Medulla oblongata (tissue), 1 donor: Measurements from ENCODE around the gene CMC1.
"Not testable (repeated sequence)": the region's sequence is repeated elsewhere in the genome, so short reads cannot be mapped to it uniquely, and the experiment has no call there.

Source experiments
- DNase-seq: peaks from one replicate; pipeline ENCODE4 v3.0.0-alpha.2; 2015; ENCODE audit errors: extremely low spot score

The CMC1 gene

DNA sequence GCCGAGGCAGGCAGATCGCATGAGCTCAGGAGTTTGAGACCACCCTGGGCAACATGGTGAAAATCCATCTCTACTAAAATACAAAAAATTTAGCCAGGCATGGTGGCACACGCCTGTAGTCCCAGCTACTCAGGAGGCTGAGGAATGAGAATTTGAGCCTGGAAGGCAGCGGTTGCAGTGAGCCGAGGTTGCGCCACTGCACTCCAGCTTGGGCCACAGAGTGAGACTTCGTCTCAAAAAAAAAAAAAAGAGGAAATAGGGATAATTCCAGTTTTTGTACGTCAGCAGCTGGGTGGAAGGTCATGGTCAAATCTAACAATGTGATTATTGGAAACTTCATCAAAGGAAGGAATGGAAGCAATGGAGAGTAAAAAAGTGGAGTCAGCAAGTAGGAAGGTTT, 3.1 kb downstream of the CMC1 start:
- no peak for DNase-seq

DNA sequence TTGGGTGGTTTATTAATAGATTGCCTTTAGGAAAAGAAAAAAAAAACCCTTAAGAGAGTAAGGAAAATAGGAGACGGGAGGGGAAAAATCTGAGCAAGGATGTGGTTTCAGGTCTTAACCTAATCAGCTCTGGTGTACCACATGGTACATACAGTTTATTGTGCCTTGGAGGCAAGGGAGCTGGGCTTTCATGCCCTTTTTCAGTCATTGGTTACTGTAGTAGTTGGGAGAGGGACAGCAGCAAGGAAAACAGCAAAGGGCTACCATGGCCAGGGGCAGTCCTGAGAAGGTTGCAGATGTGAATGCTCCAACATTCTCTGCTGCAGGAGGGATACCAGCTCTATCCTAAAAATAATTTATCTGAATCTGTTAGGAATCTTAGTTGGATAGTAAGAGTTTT, 5.9 kb downstream of the CMC1 start:
- DNase-seq: no peak

DNA sequence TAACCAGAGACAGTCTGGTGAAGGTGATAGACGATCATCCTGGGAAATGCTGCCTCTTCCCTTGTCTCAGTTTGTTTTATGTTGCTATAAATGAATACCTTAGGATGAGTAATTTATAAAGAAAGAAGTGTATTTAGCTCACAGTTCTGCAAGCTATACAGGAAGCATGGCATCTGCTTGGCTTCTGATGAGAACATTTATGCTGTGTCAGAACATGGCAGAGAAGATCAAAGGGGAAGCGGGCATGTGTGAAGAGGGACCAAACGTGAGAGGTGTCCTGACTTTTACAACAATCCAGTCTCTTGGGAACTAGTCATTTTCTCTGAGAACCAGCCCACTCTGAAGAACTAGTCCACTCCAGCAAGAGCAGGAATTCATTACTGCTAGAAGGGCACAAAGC, 9.6 kb downstream of the CMC1 start:
- DNase-seq: no peak

DNA sequence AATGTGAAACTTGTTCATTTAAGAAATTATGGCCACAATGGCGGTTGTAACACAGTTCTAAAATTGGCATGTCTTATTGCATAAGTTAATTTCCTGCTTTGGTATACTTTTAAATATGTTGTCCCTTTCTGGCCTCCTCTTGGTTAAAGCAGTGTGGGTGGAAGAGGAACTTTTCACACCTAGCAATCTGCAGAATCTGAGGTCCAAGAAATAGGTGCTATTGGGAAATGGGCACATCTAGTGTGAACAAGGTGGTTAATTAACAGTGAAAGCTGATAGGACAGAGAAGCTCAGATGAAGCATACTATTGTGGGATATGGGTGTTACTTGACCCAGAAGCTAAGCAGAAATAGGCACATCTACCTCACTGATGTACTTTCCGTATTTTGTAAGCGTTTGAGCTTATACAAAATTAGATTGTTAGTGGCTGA, 10.6 kb downstream of the CMC1 start:
- DNase-seq: no peak

DNA sequence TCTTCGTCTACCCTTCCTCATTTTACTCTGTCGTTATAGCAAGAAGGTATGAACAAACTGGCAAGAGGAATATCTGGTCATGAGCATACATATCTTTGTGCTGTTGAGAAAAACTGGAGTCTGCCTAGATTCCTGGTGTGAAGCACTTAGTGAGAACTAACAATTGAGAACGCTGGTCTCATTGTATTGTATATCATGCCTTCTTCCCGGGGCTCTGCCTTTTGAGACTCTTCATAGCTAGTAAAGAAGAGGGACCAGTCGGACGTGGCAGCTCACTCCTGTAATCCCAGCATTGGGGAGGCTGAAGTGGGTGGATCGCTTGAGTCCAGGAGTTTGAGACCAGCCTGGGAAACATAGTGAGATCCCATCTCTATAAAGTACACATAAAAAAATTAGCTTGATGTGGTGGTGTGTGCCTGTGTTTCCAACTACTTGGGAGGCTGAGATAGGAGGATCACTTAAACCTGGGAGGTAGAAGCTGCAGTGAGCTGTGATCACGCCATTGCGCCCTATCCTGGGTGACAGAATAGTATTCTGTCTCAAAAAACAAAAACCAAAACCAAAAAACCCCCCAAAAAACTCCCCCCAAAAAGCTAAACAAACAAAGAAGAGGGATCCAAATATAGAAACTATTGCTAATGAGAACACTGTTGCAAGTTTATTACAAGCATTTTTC, 11.8 kb downstream of the CMC1 start:
- no peak for DNase-seq

DNA sequence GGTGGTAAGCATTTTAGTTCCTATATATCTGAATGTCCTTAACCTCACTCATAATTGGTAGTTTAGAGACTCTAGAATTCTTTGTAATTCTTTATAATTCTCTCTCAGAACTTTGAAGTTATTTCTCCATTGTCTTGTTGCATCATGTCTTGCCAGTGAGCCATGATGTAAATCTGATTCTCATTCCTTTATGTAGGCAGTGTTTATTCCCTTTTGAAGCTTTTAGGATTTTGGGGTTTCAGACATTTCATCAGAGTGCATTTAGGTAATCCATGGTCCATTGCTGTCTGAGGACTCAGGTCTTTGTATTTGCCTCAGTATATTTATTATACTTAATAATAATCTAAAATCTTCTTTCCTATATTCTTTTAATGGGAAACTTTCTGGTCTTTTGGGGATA, 20.6 kb downstream of the CMC1 start:
- no peak for DNase-seq

DNA sequence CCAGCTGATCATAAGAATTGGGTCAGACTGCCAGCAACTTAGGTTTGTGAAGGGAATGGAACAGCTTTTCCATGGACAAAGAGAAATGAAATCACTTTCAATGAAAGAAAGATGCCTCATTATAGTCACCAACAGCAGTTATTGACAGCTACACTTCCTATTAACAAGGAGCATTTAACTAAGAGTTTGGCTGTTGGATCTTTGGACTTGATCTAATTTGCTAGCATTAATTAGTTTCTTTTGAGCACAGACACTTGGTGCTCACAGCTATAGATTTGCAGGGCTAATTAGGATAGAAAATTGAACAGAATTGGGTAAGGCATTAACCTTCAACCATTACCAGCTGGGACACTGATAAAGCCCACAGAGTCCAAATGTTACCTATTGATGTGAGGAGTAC, 24.2 kb downstream of the CMC1 start:
- no peak for DNase-seq

DNA sequence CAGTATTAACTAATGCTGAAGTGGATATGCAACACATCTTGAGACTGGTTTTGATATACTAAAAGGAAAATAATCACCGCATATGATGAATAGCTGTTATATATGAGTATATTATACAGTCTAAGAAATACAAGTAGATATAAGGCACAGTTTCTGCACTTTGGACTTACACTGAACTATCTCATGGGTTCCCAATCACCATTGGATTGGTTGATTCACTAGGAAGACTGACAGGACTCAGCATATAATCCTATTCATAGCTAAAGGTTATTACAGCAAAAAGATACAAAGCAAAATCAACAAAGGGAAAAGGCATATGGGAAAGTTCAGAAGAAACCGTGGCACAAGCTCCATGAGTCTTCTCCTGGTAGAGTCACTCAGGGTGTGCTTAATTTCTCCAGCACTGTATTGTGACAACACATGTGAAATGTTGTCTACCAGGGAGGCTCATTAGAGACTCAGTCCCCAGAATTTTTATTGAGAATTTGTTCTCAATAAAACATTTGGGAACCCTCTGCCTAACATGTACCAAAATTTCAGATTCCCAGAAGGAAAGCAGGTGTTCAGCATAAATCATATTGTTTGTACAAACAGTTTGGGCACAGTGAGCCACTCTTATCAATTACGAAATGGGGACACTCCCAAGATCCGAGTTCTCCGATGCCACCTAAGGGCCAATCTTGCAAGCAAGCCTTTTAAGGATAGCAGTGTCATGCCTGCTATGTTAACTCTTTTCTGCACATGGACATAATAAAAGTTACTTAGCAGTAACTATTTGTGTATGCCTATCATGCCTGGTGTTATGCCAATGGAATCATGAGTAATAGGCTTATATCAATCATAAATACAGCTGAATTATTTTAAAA, 26.8 kb downstream of the CMC1 start:
- no peak for DNase-seq

DNA sequence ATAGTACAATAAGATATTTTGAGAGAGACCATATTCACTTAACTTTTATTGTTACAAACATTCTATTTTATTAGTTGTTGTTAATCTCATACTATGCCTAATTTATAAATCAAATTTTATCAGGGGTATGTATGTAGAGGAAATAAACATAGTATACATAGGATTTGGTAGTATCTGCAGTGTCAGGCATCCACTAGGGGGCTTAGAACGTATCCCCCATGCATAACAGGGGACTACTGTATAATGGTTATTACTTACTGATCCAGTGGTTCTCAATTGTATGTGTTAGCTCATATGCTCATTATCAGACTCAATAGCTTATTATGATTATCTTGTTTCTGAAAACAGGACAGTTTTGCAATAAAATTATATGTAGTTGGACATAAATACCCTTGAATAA, 27.6 kb downstream of the CMC1 start:
- DNase-seq: no peak

DNA sequence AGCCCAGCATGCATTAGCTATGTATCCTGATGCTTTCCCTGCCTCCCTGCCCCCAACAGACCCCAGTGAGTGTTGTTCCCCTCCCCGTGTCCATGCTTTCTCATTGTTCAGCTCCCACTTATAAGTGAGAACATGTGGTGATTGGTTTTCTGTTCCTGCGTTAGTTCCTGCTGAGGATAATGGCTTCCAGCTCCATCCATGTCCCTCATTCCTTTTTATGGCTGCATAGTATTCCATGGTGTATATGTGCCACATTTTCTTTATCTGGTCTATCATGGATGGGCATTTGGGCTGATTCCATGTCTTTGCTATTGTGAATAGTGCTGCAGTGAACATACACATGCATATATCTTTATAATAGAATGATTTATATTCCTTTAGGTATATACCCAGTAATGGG, 28.5 kb downstream of the CMC1 start:
- not testable (repeated sequence) for DNase-seq

DNA sequence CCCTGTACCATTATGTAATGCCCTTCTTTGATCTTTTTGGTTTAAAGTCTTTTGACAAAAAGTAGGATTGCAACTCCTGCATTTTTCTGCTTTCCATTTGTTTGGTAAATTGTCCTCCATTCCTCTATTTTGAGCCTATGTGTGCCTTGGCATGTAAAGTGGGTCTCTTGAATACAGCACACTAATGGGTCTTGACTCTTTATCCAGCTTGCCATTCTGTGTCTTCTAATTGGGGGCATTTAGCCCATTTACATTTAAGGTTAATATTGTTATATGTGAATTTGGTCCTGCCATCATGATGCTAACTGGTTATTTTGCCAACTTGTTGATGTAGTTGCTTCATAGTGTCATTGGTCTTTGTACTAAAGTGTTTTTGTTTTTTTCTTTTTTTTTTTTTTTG, 32.4 kb downstream of the CMC1 start:
- DNase-seq: no peak

DNA sequence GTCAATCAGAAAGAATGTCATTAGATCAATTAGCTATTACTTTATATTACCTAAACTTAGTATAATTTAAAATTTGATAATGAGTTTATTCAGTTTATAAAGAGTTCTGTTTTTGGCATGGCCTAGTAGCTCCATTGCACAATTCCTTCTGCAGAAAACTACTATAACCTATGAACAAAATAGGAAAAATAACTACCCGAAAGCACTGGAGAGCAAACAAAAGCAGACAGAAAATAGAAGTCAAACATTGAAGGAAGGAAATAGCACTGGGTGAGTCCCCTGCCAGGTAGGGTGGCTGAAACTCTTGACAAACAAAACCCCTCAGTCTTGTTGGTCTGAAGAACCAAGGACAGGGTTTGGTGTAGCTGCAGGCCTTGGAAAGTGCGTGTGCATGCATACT, 37.5 kb downstream of the CMC1 start:
- DNase-seq: no peak

DNA sequence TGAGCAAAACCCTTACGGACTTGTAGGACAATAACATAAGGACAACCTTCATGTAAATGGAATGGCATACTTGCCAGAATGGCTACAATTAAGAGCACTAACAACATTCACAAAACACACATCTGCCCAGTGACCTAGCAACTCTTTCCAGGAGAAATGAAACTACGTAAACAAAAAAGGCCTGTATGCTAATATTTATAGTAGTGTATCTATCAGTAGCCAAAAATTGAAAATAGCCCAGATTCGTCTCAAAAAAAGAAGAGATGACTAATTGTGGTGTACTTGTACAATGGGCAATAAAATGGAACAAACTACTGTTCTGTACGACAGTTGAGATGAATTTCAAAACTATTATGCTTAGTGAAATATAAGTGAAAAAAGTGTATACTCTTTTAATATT, 38.4 kb downstream of the CMC1 start:
- no peak for DNase-seq

DNA sequence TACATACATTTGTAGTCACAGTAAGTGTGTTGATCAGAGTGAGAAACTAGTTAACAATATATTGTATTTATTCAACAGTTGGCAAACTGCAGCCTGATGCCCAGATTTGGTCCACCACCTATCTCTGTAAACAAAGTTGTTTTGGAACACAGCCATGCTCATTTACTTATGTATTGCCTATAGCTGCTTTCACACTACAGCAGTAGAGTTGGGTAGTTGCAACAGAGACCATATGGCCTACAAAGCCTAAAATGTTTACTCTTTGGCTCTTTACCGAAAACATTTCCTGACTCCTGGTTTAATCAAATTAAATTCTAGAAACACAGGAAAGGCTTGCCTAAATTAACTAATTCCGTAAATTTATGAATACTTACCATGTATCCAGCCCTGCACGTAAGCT, 39.4 kb downstream of the CMC1 start:
- DNase-seq: no peak

DNA sequence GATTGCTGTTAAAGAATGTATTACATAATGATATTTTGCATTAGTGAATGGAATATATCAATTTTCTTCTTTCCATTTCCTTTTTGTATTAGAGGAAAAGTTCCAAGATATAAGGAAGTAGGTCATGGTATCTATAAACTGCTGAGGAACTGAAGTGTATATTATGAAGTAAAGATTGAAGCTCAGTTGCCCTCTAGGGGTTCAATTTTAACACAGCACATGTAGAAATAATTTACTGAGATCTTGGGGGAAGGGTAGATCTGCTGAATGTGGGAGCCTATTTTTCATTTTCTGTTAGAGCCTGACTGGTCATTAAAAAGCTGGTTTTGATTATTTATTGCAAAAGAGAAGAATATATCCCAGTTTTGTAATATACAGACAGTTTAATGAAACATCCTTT, 45.2 kb downstream of the CMC1 start:
- peak; percentile 61 for DNase-seq

DNA sequence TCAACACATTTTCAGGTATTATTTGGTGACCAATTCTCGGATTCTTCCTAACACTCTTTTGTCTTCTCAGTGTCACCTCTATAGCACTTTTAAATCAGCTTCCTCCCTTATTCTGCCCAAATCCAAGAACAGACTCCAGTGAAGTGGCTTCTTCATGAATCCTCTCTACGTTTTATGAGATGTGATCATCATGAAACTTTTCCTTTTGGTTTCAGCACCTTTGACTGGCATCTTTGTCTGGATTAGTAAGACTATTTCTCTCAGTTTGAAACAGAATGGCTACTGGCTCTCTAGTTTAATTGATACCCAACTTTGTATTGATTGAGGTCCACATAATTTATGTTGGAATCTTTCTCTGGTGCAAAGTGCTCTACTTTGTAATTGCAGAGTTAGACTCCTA, 45.6 kb downstream of the CMC1 start:
- no peak for DNase-seq

DNA sequence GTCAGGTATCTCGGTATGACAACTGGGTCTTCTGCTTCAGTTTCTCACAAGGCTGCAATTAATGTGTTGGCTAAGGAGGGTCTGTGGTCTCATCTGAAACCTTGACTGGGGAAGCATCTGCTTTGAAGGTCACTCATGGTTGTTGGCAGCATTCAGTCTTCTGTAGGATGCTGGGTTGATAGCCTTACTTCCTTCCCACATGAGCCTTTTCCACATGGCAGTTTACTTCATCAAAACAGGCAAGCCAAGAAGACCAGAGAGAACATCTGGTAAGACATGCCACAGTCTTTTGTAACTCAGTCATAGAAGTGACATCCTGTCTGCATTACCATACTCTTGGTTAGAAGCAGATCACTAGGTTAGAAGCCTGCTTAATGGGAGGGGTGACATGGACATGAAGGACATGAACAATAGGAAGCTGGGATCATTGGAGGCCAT, 49.5 kb downstream of the CMC1 start:
- DNase-seq: no peak

DNA sequence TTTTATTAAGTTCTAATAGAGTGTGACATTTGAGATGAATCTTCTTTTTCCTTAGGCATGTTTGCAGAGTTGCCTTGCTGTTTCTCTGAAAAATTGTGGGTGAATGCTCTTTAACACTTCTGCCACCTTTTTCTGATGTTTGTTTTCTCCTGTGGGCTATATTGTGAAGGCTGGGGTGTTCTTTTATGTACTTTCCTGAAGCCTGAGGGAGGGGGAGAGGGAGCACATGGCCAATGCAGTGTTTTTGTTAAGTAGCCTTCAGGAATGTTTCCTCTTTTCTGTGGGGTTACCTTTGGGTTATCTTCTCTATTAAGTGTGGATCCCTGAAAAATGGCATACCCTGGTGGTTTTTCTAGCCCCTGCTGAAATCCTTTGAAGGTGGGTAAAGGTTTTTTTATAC, 50.2 kb downstream of the CMC1 start:
- DNase-seq: no peak

DNA sequence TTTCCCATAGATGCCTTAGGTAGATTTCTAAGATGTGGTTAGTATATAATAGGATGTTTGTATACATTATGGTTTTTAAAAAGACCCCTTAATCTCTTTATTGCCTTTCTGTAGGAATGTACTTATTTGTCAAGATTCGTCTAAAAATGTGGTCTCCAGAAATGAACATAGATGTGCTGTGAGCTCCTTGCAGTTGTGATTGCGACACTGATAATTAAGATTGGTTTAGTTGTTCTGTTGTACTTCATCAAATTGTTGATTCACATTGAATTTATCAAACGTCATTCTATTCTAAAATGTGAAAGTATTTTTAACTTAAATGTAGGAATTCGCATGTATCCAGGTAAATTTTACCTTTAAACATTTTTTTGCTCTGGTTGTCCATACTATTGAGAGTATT, 51.2 kb downstream of the CMC1 start:
- DNase-seq: no peak

DNA sequence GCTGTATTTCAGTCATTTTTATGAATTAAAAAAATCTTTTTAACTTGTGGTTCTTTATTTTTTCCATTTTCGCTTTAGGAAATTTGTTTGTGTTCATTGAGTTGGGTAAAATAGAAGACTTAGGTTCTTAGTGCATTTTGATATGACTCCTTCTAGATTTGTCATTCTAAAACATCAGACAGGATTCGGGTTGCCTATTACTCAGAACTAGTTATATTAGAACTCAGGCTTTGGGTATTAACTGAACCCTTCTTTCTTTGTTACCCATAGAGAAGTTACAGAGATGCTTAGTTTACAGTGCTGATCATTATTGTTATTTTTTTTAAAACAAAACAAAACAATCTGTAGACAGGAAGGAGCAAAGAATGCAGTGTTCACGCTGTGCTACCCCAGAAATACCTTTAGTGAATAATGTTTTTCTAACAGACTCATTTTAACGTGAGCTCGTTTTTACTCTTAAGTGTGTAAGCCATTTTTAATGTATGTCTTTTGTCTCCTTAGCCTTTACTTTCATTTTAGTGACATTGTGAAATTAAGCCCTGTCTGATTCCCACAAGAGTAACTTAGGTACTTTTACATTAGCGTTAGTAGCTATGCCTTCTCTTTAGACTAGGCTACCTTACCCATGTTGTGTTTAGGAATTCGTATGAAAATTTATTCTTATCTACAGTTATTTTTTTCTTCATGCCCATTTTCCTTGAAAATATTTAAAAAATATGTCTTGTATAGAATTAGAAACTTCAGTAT, 53.4 kb downstream of the CMC1 start:
- no peak for DNase-seq

DNA sequence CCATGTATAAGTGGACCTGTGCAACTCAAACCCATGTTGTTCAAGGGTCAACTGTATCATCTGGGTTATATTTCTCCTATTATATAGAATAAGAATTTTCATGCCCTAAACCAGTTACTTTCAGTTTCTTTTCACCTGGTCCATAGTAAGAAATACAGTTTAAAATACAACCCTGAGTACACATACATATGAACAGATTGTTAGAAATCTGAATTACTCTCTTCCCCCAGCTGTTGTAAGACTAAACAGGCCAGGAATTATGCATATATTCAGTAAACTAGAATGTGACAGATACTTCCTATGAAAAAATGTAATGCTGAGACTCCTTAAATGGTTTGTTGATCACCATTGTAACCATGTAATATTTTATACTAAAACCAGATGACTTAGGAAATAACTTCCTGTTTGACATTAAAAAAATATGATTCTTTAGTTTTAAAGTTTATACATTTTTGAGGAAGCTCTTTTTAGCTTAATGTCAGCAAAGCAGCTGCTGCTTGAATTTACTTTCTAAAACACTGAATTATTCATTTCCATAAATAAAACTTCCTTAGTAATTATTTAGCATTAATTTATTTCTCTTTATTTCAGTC, 54.6 kb downstream of the CMC1 start:
- DNase-seq: no peak

DNA sequence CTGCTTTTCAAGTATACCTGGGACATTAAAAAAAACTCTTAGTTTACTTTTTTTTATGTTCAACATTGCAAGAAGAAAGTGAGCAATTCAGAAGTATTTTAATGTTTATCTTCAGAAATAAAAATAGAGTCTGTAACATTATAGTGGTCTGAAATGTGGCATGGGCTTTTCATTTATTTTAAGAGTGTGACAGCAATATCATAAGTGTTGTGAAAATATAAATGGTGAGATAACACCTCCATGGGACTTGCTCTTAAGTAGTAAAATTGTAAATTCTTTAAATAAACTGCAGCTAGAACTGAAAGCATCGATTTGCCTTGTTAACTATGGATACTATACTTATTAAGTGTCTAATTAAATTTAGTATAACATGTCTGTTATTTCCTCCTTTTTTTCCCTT, 58.3 kb downstream of the CMC1 start:
- DNase-seq: no peak
